Prostate gland (tissue), 2 donors: ENCODE data around the gene ATP5MC3. TPM values are rescaled to one million over a fixed set of nuclear protein-coding genes. Genes with fewer than 3 reads are reported as not detected.

Experiments
- DNase-seq: peaks from one replicate; pipeline ENCODE4 v3.0.0-alpha.2; 2019; ENCODE audit warnings: low spot score
- H3K27ac ChIP-seq, 2 donors: fragments of 200-600 bp; sonication (generic); 2 replicates each; pipeline ENCODE4 v1.5.1; 2017 to 2019
- H3K27me3 ChIP-seq: fragments of 200-600 bp; sonication (generic); replicated peaks from 2 replicates; pipeline ENCODE4 v1.5.1; 2019; ENCODE audit not compliant: insufficient read depth
- H3K36me3 ChIP-seq, 2 donors: fragments of 200-600 bp; sonication (generic); 1 replicate in 1 of 2; 2 replicates in 1 of 2; pipeline versions ENCODE4 v1.5.1 to v1.8.1; 2017 to 2019
- H3K4me1 ChIP-seq: fragments of 200-600 bp; sonication (generic); replicated peaks from 2 replicates; pipeline ENCODE4 v1.5.1; 2019
- H3K4me3 ChIP-seq, 2 donors: fragments of 200-600 bp; sonication (generic); 2 replicates each; pipeline ENCODE4 v1.5.1; 2017 to 2019
- H3K9me3 ChIP-seq: fragments of 200-600 bp; sonication (generic); 2 replicates; pipeline ENCODE4 v1.5.1; 2017
- POLR2A ChIP-seq: fragments of 450-650 bp; IDR thresholded peaks from one replicate; pipeline ENCODE4 v1.6.1; 2016; ENCODE audit warnings: antibody characterized with exemption, mild to moderate bottlenecking
- POLR2AphosphoS5 ChIP-seq: sonication (generic); formaldehyde crosslinking; IDR thresholded peaks from one replicate; pipeline ENCODE4 v1.6.1; 2017; ENCODE audit warnings: antibody characterized with exemption
- WGBS: methylation state at CpG from one replicate; pipeline ENCODE4 v1.1.5; 2018; 5-methylcytosine and 5-hydroxymethylcytosine counted together
- intact Hi-C: fragments of 100-400 bp; cut with DNase I; formaldehyde crosslinking; loops from one replicate; pipeline ENCODE4 v1.14.2; 2022
- total RNA-seq, 2 donors: library from RNA; depleted of rRNA; stranded (reverse); fragments of >200 nt; gene quantifications; one replicate each; pipeline ENCODE4 v1.1.0, GENCODE V29; 2016
- TF ChIP-seq, protein P1 (sequence below), 4 experiments: fragments of 200-600 bp in 2 of 4; fragments of 450-650 bp in 2 of 4; sonication (generic) in 2 of 4; IDR thresholded peaks; 1 replicate in 3 of 4; 2 replicates in 1 of 4; pipeline ENCODE4 v1.5.1; 2016 to 2019; ENCODE audit warnings: antibody characterized with exemption in 4 of 4, mild to moderate bottlenecking in 2 of 4, moderate library complexity in 2 of 4

The ATP5MC3 gene
- total RNA-seq, 2 donors from 2014 or later, result 105 to 133 TPM

- Histone ChIP-seq H3K27ac (no peak overlapping the region), H3K9me3 (no peaks in the 10 kb centered on the region), H3K4me3 (no peak overlapping the region), H3K4me1 (no peaks in the 10 kb centered on the region), H3K27me3 (no peaks in the 10 kb centered on the region), H3K36me3 (no peaks in the 10 kb centered on the region)
- intact Hi-C loops, result no loop called here
- DNase-seq, result no peak
- no peak for TF ChIP-seq POLR2A
- TF ChIP-seq POLR2AphosphoS5, result no peak
- TF ChIP-seq, protein P1, sequence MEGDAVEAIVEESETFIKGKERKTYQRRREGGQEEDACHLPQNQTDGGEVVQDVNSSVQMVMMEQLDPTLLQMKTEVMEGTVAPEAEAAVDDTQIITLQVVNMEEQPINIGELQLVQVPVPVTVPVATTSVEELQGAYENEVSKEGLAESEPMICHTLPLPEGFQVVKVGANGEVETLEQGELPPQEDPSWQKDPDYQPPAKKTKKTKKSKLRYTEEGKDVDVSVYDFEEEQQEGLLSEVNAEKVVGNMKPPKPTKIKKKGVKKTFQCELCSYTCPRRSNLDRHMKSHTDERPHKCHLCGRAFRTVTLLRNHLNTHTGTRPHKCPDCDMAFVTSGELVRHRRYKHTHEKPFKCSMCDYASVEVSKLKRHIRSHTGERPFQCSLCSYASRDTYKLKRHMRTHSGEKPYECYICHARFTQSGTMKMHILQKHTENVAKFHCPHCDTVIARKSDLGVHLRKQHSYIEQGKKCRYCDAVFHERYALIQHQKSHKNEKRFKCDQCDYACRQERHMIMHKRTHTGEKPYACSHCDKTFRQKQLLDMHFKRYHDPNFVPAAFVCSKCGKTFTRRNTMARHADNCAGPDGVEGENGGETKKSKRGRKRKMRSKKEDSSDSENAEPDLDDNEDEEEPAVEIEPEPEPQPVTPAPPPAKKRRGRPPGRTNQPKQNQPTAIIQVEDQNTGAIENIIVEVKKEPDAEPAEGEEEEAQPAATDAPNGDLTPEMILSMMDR (IDR thresholded peaks at IDR 0.05), result no peak
Observed at GRCh38 chr2:175154661-175155082, 26.8 kb downstream of the ATP5MC3 start.

GRCh38 chr2:175152242-175152641 lies 29.3 kb downstream of the ATP5MC3 start:
- H3K4me3 ChIP-seq, result no peak overlapping the region
- H3K27ac ChIP-seq, result no peak overlapping the region
- 77% methylated on average over 2 of the region's 2 CpGs for WGBS
- DNase-seq, result no peak
- intact Hi-C loops, result no loop called here
- H3K27me3 ChIP-seq, result no peaks in the 10 kb centered on the region
- TF ChIP-seq POLR2A, result no peak
- TF ChIP-seq POLR2AphosphoS5, result no peak
- TF ChIP-seq, protein P1 (IDR thresholded peaks at IDR 0.05), result no peak
- H3K4me1 ChIP-seq, result no peaks in the 10 kb centered on the region
- H3K9me3 ChIP-seq, result no peaks in the 10 kb centered on the region
- no peaks in the 10 kb centered on the region for H3K36me3 ChIP-seq

GRCh38 chr2:175151791-175152190 lies 29.7 kb downstream of the ATP5MC3 start:
- WGBS, result 93% methylated on average over 1 of the region's 1 CpG
- no peak for DNase-seq
- Histone ChIP-seq H3K4me3 (no peak overlapping the region), H3K4me1 (no peaks in the 10 kb centered on the region), H3K27ac (no peak overlapping the region), H3K36me3 (no peaks in the 10 kb centered on the region), H3K27me3 (no peaks in the 10 kb centered on the region), H3K9me3 (no peaks in the 10 kb centered on the region)
- intact Hi-C loops, result no loop called here
- TF ChIP-seq POLR2A (no peak), POLR2AphosphoS5 (no peak)
- TF ChIP-seq, protein P1 (IDR thresholded peaks at IDR 0.05), result no peak

GRCh38 chr2:175147186-175147585 lies 34.3 kb downstream of the ATP5MC3 start:
- H3K9me3 ChIP-seq, result no peaks in the 10 kb centered on the region
- intact Hi-C loops, result no loop called here
- WGBS, result 76% methylated on average over 4 of the region's 4 CpGs
- H3K36me3 ChIP-seq, result no peaks in the 10 kb centered on the region
- no peaks in the 10 kb centered on the region for H3K27me3 ChIP-seq
- H3K27ac ChIP-seq, result no peak overlapping the region
- no peak for DNase-seq
- TF ChIP-seq POLR2AphosphoS5 (no peak), POLR2A (no peak)
- TF ChIP-seq, protein P1 (IDR thresholded peaks at IDR 0.05), result no peak
- no peak overlapping the region for H3K4me3 ChIP-seq
- no peaks in the 10 kb centered on the region for H3K4me1 ChIP-seq

DNA sequence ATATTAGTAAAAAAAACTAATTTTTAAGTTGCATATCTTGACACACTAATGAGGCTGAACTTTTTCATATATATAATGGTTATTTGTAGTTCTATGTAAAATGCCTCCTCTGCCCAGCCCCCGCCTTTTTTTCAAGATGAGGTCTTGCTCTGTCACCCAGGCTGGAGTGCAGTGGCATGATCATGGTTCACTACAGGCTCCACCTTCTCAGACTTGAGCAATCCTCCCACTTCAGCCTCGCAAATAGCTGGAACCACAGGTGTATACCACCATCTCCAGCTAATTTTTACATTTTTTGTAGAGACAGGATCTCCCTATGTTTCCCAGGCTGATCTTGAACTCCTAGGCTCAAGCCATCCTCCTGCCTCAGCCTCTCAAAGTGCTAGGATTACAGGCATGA lies 37.8 kb downstream of the ATP5MC3 start:
- intact Hi-C loops, result no loop called here
- Histone ChIP-seq H3K4me1 (no peaks in the 10 kb centered on the region), H3K4me3 (no peak overlapping the region), H3K27ac (no peak overlapping the region), H3K27me3 (no peaks in the 10 kb centered on the region), H3K9me3 (no peaks in the 10 kb centered on the region), H3K36me3 (no peaks in the 10 kb centered on the region)
- no peak for DNase-seq
- no peak for TF ChIP-seq POLR2AphosphoS5
- TF ChIP-seq, protein P1 (IDR thresholded peaks at IDR 0.05), result no peak
- TF ChIP-seq POLR2A, result no peak
- WGBS, result 99% methylated on average over 2 of the region's 2 CpGs
